ENCODE data around the gene NAPEPLD.
"Not testable (repeated sequence)": the region's sequence is repeated elsewhere in the genome, so short reads cannot be mapped to it uniquely, and the experiment has no call there.

NAPEPLD gene

GRCh38 chr7:103154042-103154441 is 5.1 kb upstream of the NAPEPLD start:
- H3K4me1 ChIP-seq (ENCODE audit: low read length): peaks cover 10% of the 10 kb centered on the region

GRCh38 chr7:103152744-103153617 is 4.1 kb upstream of the NAPEPLD start:
- not testable (repeated sequence) for H2AFZ ChIP-seq (ENCODE audit: low read length); H3K36me3 ChIP-seq (replicated peaks; ENCODE audit: insufficient read depth, low read length); H3K4me2 ChIP-seq (ENCODE audit: low read depth, low read length); H3K4me3 ChIP-seq (ENCODE audit: low read length); H3K9me2 ChIP-seq (replicated peaks; ENCODE audit: insufficient read depth, low read length); H3K9ac ChIP-seq (ENCODE audit: low read length); H3K79me2 ChIP-seq (ENCODE audit: low read length); H4K20me1 ChIP-seq (ENCODE audit: insufficient read depth, low read length); DNase-seq; H3K27ac ChIP-seq (ENCODE audit: low read length); H3K27me3 ChIP-seq (replicated peaks; ENCODE audit: insufficient read depth, low read length); H3K9me3 ChIP-seq (replicated peaks; ENCODE audit: insufficient read depth, low read length)
- peaks cover 12% of the 10 kb centered on the region; the same call in 1 of the 2 replicates for H3F3A ChIP-seq (ENCODE audit: insufficient read depth, low read length)
- H3K4me1 ChIP-seq (ENCODE audit: low read length): peaks cover 10% of the 10 kb centered on the region

More at GRCh38 chr7:103154042-103154441, 5.1 kb upstream of the NAPEPLD start:
- H3K27ac ChIP-seq (ENCODE audit: low read length): no peak overlapping the region
- H3K36me3 ChIP-seq (replicated peaks; ENCODE audit: insufficient read depth, low read length): no peaks in the 10 kb centered on the region
- no peak overlapping the region for H2AFZ ChIP-seq (ENCODE audit: low read length)
- TF ChIP-seq, protein P1, sequence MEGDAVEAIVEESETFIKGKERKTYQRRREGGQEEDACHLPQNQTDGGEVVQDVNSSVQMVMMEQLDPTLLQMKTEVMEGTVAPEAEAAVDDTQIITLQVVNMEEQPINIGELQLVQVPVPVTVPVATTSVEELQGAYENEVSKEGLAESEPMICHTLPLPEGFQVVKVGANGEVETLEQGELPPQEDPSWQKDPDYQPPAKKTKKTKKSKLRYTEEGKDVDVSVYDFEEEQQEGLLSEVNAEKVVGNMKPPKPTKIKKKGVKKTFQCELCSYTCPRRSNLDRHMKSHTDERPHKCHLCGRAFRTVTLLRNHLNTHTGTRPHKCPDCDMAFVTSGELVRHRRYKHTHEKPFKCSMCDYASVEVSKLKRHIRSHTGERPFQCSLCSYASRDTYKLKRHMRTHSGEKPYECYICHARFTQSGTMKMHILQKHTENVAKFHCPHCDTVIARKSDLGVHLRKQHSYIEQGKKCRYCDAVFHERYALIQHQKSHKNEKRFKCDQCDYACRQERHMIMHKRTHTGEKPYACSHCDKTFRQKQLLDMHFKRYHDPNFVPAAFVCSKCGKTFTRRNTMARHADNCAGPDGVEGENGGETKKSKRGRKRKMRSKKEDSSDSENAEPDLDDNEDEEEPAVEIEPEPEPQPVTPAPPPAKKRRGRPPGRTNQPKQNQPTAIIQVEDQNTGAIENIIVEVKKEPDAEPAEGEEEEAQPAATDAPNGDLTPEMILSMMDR (IDR thresholded peaks at IDR 0.05; ENCODE audit: low read length): no peak
- TF ChIP-seq EZH2phosphoT487 (IDR thresholded peaks at IDR 0.05; ENCODE audit: low read length): no peak
- no peak for TF ChIP-seq EZH2 (optimal IDR thresholded peaks at IDR 0.05; ENCODE audit: low read depth, low read length)
- peaks cover 12% of the 10 kb centered on the region; the same call in 1 of the 2 replicates for H3F3A ChIP-seq (ENCODE audit: insufficient read depth, low read length)
- H3K27me3 ChIP-seq (replicated peaks; ENCODE audit: insufficient read depth, low read length): no peaks in the 10 kb centered on the region
- no peaks in the 10 kb centered on the region for H3K9me2 ChIP-seq (replicated peaks; ENCODE audit: insufficient read depth, low read length)
- no peak overlapping the region for H3K4me3 ChIP-seq (ENCODE audit: low read length)
- no peak overlapping the region for H3K9ac ChIP-seq (ENCODE audit: low read length)
- no peak for DNase-seq
- H3K4me2 ChIP-seq (ENCODE audit: low read depth, low read length): no peak overlapping the region
- H3K9me3 ChIP-seq (replicated peaks; ENCODE audit: insufficient read depth, low read length): no peaks in the 10 kb centered on the region
- no peaks in the 10 kb centered on the region for H3K79me2 ChIP-seq (ENCODE audit: low read length)
- no peaks in the 10 kb centered on the region for H4K20me1 ChIP-seq (ENCODE audit: insufficient read depth, low read length)

GRCh38 chr7:103151993-103152676 is 3.2 kb upstream of the NAPEPLD start:
- not testable (repeated sequence) for H3K79me2 ChIP-seq (ENCODE audit: low read length); H2AFZ ChIP-seq (ENCODE audit: low read length); H3K27ac ChIP-seq (ENCODE audit: low read length); H3K9me3 ChIP-seq (replicated peaks; ENCODE audit: insufficient read depth, low read length); H3K9me2 ChIP-seq (replicated peaks; ENCODE audit: insufficient read depth, low read length); H3K4me3 ChIP-seq (ENCODE audit: low read length); H3K27me3 ChIP-seq (replicated peaks; ENCODE audit: insufficient read depth, low read length); H3K4me2 ChIP-seq (ENCODE audit: low read depth, low read length); DNase-seq; H4K20me1 ChIP-seq (ENCODE audit: insufficient read depth, low read length); H3K9ac ChIP-seq (ENCODE audit: low read length); H3K36me3 ChIP-seq (replicated peaks; ENCODE audit: insufficient read depth, low read length)
- H3K4me1 ChIP-seq (ENCODE audit: low read length): peaks cover 10% of the 10 kb centered on the region
- peaks cover 12% of the 10 kb centered on the region; the same call in 1 of the 2 replicates for H3F3A ChIP-seq (ENCODE audit: insufficient read depth, low read length)

- H3K27ac ChIP-seq (ENCODE audit: low read length): no peak overlapping the region
- peaks cover 12% of the 10 kb centered on the region; the same call in 1 of the 2 replicates for H3F3A ChIP-seq (ENCODE audit: insufficient read depth, low read length)
- H3K4me1 ChIP-seq (ENCODE audit: low read length): peaks cover 7% of the 10 kb centered on the region
- H3K4me2 ChIP-seq (ENCODE audit: low read depth, low read length): no peak overlapping the region; the same call in 1 of the 2 replicates
- no peaks in the 10 kb centered on the region for H3K36me3 ChIP-seq (replicated peaks; ENCODE audit: insufficient read depth, low read length)
- TF ChIP-seq, protein P1 (IDR thresholded peaks at IDR 0.05; ENCODE audit: low read length): no peak
- no peak for TF ChIP-seq EZH2 (optimal IDR thresholded peaks at IDR 0.05; ENCODE audit: low read depth, low read length)
- TF ChIP-seq EZH2phosphoT487 (IDR thresholded peaks at IDR 0.05; ENCODE audit: low read length): no peak
- no peaks in the 10 kb centered on the region for H4K20me1 ChIP-seq (ENCODE audit: insufficient read depth, low read length)
- H3K9ac ChIP-seq (ENCODE audit: low read length): no peak overlapping the region
- no peaks in the 10 kb centered on the region for H3K9me3 ChIP-seq (replicated peaks; ENCODE audit: insufficient read depth, low read length)
- no peak overlapping the region for H3K4me3 ChIP-seq (ENCODE audit: low read length)
- no peaks in the 10 kb centered on the region for H3K27me3 ChIP-seq (replicated peaks; ENCODE audit: insufficient read depth, low read length)
- H3K9me2 ChIP-seq (replicated peaks; ENCODE audit: insufficient read depth, low read length): no peaks in the 10 kb centered on the region
- H3K79me2 ChIP-seq (ENCODE audit: low read length): no peaks in the 10 kb centered on the region
- H2AFZ ChIP-seq (ENCODE audit: low read length): peak overlapping the region; percentile 98; the same call in 1 of the 2 replicates
- no peak for DNase-seq
Measured at GRCh38 chr7:103150192-103150591, 1.3 kb upstream of the NAPEPLD start.
